GM23338 (cell line): ENCODE data around the gene SLC39A8.

Experiments used
- CTCF ChIP-seq, 2 experiments: fragments of 200-600 bp in 1 of 2; sonication (generic) in 1 of 2; conservative IDR thresholded peaks; 2 replicates each; pipeline versions ENCODE4 v1.5.1 to v1.6.1; 2016 to 2017; ENCODE audit warnings: antibody characterized with exemption in 2 of 2, low read depth in 2 of 2, mild to moderate bottlenecking in 2 of 2, moderate library complexity in 1 of 2
- EZH2 ChIP-seq: fragments of 200-600 bp; sonication (generic); IDR thresholded peaks from one replicate; pipeline ENCODE4 v1.8.0; 2017; ENCODE audit warnings: antibody characterized with exemption, mild to moderate bottlenecking, low read depth; ENCODE audit not compliant: unreplicated experiment
- EZH2phosphoT487 ChIP-seq: fragments of 200-600 bp; sonication (generic); IDR thresholded peaks from one replicate; pipeline ENCODE4 v1.8.1; 2018; ENCODE audit warnings: antibody characterized with exemption; ENCODE audit not compliant: unreplicated experiment
- JUNB ChIP-seq: IDR thresholded peaks from one replicate; pipeline ENCODE4 v1.6.1; 2016; ENCODE audit warnings: antibody characterized with exemption; ENCODE audit not compliant: unreplicated experiment
- NANOG ChIP-seq: IDR thresholded peaks from 2 replicates; pipeline ENCODE4 v1.6.1; 2016; ENCODE audit warnings: antibody characterized with exemption, borderline replicate concordance
- POLR2AphosphoS5 ChIP-seq: IDR thresholded peaks from 2 replicates; pipeline ENCODE4 v1.6.1; 2016; ENCODE audit warnings: antibody characterized with exemption, low read depth

GRCh38 chr4:102386966-102387365 lies 41.7 kb upstream of the SLC39A8 start:
- TF ChIP-seq EZH2 (no peak), CTCF (conservative IDR thresholded peaks at IDR 0.05; ENCODE audit: low read depth in 2 of 2) (no peak), POLR2AphosphoS5 (no peak), EZH2phosphoT487 (no peak), NANOG (no peak), JUNB (no peak)
